ENCODE results near the gene F3. TPM values are rescaled to one million over a fixed set of nuclear protein-coding genes. Genes with fewer than 3 reads are reported as not detected.

The F3 gene
- total RNA-seq, 1 donor from 2014 or later: 4.5 TPM

- no peak overlapping the region for H3K27ac Mint-ChIP-seq (ENCODE audit: unreplicated experiment)
- H3K9me3 Mint-ChIP-seq (ENCODE audit: low read depth): no peaks in the 10 kb centered on the region
- H3K4me3 Mint-ChIP-seq (ENCODE audit: unreplicated experiment): no peak overlapping the region
- H3K4me1 Mint-ChIP-seq (ENCODE audit: low read depth): peaks cover 45% of the 10 kb centered on the region
- peaks cover 5% of the 10 kb centered on the region for H3K36me3 Mint-ChIP-seq (ENCODE audit: low read depth)
- TF ChIP-seq CTCF (IDR thresholded peaks at IDR 0.05): no peak
- no peak for DNase-seq (ENCODE audit: low spot score)
- no peaks in the 10 kb centered on the region for H3K27me3 Mint-ChIP-seq (ENCODE audit: low read depth)
Observed at GRCh38 chr1:94538243-94538827, 3.2 kb downstream of the F3 start.

DNA sequence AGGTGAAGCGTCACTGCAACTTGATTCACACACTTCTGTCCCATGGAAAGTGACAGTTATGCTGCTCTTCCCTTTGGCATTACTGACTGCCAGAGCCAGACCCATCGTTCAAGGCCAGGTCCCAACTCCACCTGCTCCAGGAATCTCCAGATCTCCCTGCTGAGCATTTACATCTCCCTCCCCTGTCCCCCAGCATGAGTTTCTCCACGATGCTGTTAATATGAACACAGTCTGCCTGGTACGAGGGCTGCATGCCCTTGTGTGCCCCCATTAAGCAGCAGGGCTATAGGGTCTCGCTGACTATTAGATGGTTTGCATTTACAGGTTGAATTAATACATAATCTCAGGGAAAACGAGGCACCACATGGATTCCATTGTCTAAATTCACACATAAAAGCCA lies 4.3 kb downstream of the F3 start:
- no peaks in the 10 kb centered on the region for H3K27me3 Mint-ChIP-seq (ENCODE audit: low read depth)
- H3K4me3 Mint-ChIP-seq (ENCODE audit: unreplicated experiment): no peak overlapping the region
- TF ChIP-seq CTCF (IDR thresholded peaks at IDR 0.05): no peak
- H3K27ac Mint-ChIP-seq (ENCODE audit: unreplicated experiment): no peak overlapping the region
- no peak for DNase-seq (ENCODE audit: low spot score)
- H3K4me1 Mint-ChIP-seq (ENCODE audit: low read depth): peaks cover 34% of the 10 kb centered on the region
- H3K9me3 Mint-ChIP-seq (ENCODE audit: low read depth): no peaks in the 10 kb centered on the region
- peaks cover 10% of the 10 kb centered on the region for H3K36me3 Mint-ChIP-seq (ENCODE audit: low read depth)

- H3K27ac Mint-ChIP-seq (ENCODE audit: unreplicated experiment): no peak overlapping the region
- no peak for DNase-seq (ENCODE audit: low spot score)
- TF ChIP-seq CTCF (IDR thresholded peaks at IDR 0.05): no peak
- H3K9me3 Mint-ChIP-seq (ENCODE audit: low read depth): no peaks in the 10 kb centered on the region
- H3K4me3 Mint-ChIP-seq (ENCODE audit: unreplicated experiment): no peak overlapping the region
- peaks cover 10% of the 10 kb centered on the region for H3K36me3 Mint-ChIP-seq (ENCODE audit: low read depth)
- no peaks in the 10 kb centered on the region for H3K27me3 Mint-ChIP-seq (ENCODE audit: low read depth)
- H3K4me1 Mint-ChIP-seq (ENCODE audit: low read depth): peaks cover 29% of the 10 kb centered on the region
Observed at GRCh38 chr1:94535879-94536278, 5.7 kb downstream of the F3 start.

DNA sequence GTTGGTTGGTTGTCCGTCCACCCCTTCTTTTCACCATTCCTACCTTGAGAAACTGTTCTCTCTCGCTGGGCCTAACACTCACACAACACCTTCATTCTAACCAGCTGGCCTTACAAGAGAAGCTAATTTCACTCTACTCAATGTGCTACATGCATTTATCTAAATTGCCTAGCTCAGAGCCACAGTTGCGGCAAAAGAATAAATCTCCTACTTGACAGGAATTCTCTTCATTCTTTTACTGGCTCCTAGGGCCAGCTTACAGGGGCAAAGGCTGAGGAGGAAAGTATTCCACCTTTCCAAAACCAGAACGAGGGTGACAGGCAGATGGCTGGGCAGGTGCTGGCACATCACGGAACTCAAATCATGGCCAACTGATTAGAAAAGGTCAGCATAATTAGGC lies 6.5 kb downstream of the F3 start:
- Mint-ChIP-seq H3K27me3 (ENCODE audit: low read depth) (no peaks in the 10 kb centered on the region), H3K9me3 (ENCODE audit: low read depth) (no peaks in the 10 kb centered on the region), H3K36me3 (ENCODE audit: low read depth) (peaks cover 18% of the 10 kb centered on the region), H3K4me3 (ENCODE audit: unreplicated experiment) (no peak overlapping the region), H3K27ac (ENCODE audit: unreplicated experiment) (no peak overlapping the region), H3K4me1 (ENCODE audit: low read depth) (peaks cover 21% of the 10 kb centered on the region)
- DNase-seq (ENCODE audit: low spot score): no peak
- TF ChIP-seq CTCF (IDR thresholded peaks at IDR 0.05): no peak

GRCh38 chr1:94532077-94532476 lies 9.5 kb downstream of the F3 start:
- no peak for DNase-seq (ENCODE audit: low spot score)
- Mint-ChIP-seq H3K4me3 (ENCODE audit: unreplicated experiment) (no peak overlapping the region), H3K9me3 (ENCODE audit: low read depth) (no peaks in the 10 kb centered on the region), H3K4me1 (ENCODE audit: low read depth) (peaks cover 6% of the 10 kb centered on the region), H3K27me3 (ENCODE audit: low read depth) (no peaks in the 10 kb centered on the region), H3K27ac (ENCODE audit: unreplicated experiment) (no peak overlapping the region), H3K36me3 (ENCODE audit: low read depth) (peaks cover 19% of the 10 kb centered on the region)
- TF ChIP-seq CTCF (IDR thresholded peaks at IDR 0.05): peak; percentile 57
